ENCODE results near the gene NOSTRIN.
A peak's percentile ranks its signal among the peaks of the same experiment; 100 is the strongest.
"Not testable (repeated sequence)": the region's sequence is repeated elsewhere in the genome, so short reads cannot be mapped to it uniquely, and the experiment has no call there.

The NOSTRIN gene

GRCh38 chr2:168790226-168790902, 12.1 kb upstream of the NOSTRIN start:
- DNase-seq = no peak

GRCh38 chr2:168791140-168791539, 11.3 kb upstream of the NOSTRIN start:
- DNase-seq = not testable (repeated sequence)

GRCh38 chr2:168793596-168793995, 8.8 kb upstream of the NOSTRIN start:
- DNase-seq = no peak

- DNase-seq = no peak
Observed at GRCh38 chr2:168794968-168795367, 7.5 kb upstream of the NOSTRIN start.

- DNase-seq = no peak
Observed at GRCh38 chr2:168796090-168796577, 6.3 kb upstream of the NOSTRIN start.

GRCh38 chr2:168796583-168797285, 5.7 kb upstream of the NOSTRIN start:
- DNase-seq = no peak

GRCh38 chr2:168797286-168797655, 5.2 kb upstream of the NOSTRIN start:
- no peak for DNase-seq

GRCh38 chr2:168798076-168798887, 4.2 kb upstream of the NOSTRIN start:
- no peak for DNase-seq

GRCh38 chr2:168798888-168799410, 3.5 kb upstream of the NOSTRIN start:
- no peak for DNase-seq

GRCh38 chr2:168801471-168801870, 966 bp upstream of the NOSTRIN start:
- DNase-seq = no peak

- no peak for DNase-seq
Observed at GRCh38 chr2:168802859-168803725, 655 bp downstream of the NOSTRIN start.

- no peak for DNase-seq
Observed at GRCh38 chr2:168804214-168804613, 1.8 kb downstream of the NOSTRIN start.

GRCh38 chr2:168805615-168806014, 3.2 kb downstream of the NOSTRIN start:
- no peak for DNase-seq

GRCh38 chr2:168809537-168809936, 7.1 kb downstream of the NOSTRIN start:
- DNase-seq = no peak

- DNase-seq = no peak
Observed at GRCh38 chr2:168810235-168810634, 7.8 kb downstream of the NOSTRIN start.

- no peak for DNase-seq
Observed at GRCh38 chr2:168811696-168812095, 9.3 kb downstream of the NOSTRIN start.

- DNase-seq = no peak
Observed at GRCh38 chr2:168814046-168814445, 11.6 kb downstream of the NOSTRIN start.

- no peak for DNase-seq
Observed at GRCh38 chr2:168814939-168815907, 12.8 kb downstream of the NOSTRIN start.

GRCh38 chr2:168816369-168816768, 13.9 kb downstream of the NOSTRIN start:
- DNase-seq = no peak

GRCh38 chr2:168819050-168819715, 16.7 kb downstream of the NOSTRIN start:
- peak; percentile 1 to 39 for DNase-seq
